Endothelial cell of hepatic sinusoid (primary cell): Measurements from ENCODE around the gene ASB2.

Source experiments
- in situ Hi-C: cut with HindIII; loops from 2 replicates; pipeline ENCODE4 v1.10.0; 2017; ENCODE audit warnings: low sequenced_read_pairs

Gene ASB2

DNA sequence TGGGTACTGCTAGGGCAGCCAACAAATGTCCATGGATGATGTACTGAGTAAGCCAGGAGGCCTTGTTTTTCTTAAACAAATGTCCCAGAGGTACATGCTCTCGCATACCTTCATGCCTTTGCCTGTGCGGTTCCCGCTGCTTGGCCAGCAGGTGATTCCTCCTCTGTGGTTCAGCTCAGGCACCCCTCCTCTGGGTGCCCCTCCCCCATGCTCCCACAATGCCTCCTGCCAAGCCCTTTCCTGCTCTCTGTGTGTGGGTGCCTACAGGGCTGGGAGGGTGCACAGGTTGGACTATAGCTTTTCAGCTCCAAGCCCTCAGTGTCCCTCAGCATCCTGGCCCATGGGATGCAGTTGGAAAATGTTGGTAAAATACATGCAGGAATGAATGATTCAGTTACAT is 23.5 kb downstream of the ASB2 start:
- in situ Hi-C loops: no loop called here

DNA sequence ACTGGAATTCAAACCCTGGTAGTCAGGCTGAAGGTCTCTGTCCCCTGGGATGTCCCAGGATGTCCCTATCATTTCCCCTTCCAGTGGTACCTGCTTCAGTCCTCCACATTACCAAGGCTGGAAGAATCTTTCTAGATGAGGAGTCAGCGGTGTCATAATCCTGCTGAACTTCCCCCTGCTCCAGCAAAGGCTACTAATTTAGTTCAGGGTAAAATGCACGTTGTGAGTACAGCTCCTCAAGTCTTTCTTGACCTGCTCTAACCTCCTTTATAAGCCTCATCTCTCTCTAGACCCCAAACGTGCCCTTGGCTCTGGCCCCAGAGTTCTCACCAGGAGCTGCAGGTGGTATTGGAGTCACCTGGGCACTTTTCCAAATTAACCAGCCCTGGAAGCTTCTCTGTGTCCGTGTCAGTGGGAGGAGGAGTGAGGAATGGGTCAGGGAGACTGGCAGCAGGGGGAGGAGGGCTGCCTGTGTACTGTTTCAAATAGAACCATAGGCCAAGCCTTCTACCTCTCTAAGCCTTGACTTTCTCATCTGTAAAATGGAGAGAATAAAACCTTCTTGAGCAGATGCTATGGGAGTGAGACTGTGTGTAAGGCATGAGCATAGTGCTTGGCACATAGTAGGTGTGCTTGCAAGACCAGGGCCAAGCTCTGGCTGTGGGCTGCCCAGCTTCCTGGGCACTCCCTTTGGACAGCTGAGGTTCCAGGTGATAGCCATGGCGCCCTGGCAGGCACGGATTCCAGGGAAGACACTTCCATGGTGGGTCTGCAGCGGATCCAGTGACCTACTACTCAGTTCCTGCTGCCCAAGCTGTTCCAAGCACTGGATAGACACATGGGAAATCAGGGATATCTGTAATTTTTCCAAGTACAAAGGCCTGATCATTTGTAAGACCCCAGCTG is 24.5 kb downstream of the ASB2 start:
- in situ Hi-C loops: no loop called here

DNA sequence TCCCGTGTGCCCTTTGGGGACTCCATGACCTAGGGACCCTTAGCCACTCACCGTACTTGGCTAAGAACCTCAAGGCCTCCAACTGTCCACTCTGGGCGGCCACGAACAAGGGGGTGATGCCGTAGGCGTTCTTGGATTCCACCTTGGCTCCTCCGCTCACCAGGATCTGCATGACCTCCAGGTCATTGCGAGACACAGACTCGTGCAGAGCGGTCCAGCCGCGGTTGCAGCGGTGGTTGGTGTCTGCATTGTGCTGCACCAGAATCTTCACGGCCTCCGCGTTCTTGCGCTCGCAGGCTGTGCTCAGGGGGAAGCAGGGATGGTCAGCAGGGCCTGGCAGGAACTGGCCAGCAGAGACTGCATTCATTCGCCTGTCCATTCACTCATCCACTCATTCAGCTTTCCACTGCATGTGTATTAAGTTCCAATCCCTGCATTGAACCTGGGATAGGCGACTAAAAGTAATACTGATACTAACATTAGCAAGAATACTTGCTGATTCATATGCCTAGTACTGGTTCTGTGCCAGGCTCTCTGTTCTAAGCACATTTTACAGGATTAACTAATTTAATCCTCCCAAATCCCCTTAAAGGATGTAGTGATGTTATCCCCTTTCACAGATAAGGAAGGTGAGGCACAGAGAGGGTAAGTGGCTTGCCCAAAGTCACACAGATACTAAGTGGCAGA is 25.3 kb downstream of the ASB2 start:
- in situ Hi-C loops: no loop called here

DNA sequence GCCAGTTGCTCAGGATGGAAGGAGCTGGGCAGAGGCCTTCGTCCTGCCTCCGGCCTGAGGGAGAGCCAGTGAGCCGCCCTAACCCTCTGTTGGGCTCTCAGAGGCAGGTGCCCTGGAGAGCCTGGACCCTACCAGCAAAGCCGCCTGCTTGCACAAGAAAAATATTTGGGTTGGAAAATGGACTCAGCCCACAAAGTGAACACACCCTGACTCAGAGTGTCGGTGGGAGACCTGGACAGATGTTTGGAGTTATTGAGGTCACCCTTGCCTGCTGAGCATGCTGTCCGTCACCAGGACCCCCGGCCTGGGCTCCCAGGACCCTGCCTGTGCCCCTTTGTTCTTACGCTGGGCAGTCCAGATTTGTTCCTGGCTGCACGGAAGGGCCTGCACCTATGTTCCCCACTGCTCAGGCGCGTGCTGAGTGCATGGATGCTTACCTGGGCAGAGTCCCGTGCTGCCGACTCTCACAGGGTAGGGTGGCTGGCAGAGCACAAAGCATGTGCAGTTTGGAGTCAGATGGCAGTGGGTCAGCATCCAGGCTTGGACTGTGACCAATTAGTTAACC is 26.8 kb downstream of the ASB2 start:
- in situ Hi-C loops: no loop called here

DNA sequence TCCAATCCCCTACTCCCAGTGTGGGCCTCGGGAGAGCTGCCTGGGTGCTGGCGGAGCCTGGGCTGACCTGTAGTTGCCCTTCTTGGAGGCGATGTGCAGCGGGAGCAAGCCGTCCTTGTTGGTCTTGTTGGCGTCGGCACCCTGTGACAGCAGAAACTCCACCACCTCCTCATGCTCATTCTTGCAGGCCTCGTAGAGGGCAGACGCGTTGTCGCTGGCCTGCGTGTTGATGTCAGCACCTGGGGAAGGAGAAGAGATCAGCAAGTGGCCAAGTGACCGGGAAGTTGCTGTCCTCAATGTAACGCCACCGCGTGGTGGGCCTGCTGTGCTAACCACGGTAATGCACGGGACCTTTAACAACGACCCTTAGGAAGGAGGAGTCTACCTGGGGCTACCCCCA is 29.1 kb downstream of the ASB2 start:
- in situ Hi-C loops: no loop called here

DNA sequence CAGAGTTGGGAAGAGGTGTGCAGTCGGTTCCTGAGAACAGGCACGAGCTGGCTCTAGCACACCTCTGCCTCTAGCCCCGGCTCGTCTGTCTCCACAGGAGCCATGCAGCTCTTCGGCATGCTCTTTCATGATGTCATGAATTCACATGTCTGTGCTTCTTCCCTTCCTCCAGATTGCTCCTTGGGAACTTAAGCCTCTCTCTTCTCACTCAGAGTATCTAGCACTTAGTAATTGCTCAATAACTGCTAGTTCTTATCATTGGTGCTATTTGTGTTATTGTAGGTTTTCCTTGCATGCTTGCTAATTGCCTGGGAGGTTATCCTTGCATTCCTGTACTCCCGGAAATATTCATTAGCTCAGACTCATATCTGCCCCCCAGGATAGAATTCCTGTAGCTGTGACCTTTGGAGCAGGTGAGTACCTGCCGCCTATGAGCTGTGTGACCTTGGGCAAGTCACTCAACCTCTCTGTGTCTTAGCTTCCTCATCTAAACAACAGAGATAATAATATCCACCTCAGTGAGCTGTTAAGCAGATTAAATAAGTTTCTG is 29.8 kb downstream of the ASB2 start:
- in situ Hi-C loops: no loop called here

DNA sequence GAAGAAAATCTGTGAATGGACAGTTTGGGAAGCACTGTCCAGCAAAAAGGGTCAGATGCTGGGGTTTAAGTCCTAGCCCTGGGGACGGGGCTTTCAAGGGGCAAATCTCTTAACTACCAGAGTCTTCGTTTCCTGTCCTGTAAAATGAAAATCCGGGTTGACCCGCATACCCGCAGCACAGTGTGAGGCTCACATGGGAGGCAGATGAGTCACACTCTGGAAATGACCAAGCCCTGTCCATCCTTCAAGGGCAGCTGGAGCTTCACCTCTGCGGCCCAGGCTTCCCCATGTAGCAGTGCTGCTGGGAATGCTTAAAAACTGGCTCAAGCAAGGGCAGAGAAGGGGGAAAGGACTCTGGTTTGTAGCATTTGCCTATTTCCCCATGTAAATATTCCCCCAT is 30.3 kb downstream of the ASB2 start:
- in situ Hi-C loops: no loop called here

DNA sequence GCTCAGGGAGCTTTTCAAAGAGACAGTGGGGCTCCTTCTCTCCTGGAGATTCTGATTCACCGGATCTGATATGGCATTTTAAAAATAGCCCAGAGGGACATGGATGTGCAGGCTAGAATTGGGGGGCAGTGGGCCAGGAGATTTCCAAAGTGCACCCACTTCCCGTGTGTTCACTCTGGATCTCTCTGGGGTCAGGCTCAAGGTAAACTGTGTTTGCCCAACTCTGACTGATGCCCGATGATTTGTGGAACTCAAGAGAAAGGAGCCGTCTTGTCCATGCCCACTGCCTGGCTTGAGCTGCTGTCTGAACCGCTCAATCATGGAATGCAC is 31.3 kb downstream of the ASB2 start:
- in situ Hi-C loops: no loop called here

DNA sequence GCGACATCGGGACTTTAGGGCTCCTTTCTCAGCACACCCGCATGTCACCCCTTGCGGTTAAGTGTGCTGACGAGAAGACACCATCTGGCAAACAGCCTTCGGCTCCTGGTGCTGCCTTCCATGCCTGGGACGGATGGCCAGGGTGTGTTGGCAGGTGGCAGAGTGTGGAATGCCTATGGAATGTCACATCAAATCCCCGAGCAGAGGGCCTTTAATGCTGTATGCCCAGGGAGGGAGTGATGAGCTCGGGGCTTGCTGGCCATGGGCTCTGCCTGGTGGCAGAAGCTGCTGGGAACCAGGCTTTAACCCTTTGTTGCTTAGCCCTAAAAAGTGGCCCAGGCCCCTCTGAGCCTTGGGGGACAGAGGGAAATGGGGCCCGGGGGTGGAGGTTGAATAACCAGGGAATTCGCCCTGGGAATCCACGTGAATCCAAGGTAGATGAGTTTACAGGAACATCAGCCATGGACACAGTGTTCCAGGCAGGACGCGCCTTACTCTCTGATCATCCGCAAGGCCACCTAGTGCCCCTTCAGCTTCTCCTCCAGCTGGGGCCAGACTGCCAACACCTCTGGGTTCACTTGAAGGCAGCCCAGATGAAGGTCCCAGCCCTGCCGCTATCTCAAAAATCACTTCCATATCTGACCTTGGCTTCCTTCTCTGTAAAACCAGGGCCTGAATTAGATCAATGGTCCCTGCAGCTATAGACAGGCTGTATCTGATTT is 31.9 kb downstream of the ASB2 start:
- in situ Hi-C loops: no loop called here

DNA sequence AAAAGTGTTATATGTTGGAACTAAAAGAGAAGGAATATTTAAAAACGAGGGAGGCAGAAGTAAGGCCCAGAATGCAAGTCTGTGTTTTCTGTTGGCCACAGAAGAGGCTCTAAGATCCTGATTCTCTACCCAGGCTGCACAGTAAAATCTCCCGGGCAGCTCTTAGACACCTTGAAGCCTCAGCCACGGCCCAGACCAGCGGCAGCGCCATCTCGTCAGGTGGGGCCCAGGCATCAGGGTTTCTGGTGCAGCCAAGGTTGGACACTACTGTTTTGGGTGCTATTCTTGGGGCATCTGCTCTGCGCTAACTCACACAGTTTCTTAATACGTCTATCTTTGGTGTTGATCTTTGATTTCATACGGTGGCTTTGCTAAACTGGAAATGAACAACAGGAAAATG is 32.4 kb downstream of the ASB2 start:
- in situ Hi-C loops: no loop called here

DNA sequence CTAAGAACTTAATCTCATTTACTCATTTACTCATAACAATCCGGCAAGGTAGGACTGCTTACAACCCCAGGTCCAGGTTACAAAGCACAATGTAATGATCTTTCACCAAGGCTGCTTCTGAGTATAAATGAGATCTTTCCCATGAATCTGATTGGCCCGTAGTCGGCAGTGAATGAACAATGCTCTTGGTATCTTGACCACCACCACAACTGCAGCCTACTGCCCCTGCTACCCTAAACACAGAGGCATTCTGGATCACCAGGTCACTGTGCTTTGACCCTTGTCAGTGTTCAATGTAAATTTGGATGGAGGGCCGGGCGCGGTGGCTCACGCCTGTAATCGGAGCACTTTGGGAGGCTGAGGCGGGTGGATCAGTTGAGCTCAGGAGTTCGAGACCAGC is 33.3 kb downstream of the ASB2 start:
- in situ Hi-C loops: no loop called here

DNA sequence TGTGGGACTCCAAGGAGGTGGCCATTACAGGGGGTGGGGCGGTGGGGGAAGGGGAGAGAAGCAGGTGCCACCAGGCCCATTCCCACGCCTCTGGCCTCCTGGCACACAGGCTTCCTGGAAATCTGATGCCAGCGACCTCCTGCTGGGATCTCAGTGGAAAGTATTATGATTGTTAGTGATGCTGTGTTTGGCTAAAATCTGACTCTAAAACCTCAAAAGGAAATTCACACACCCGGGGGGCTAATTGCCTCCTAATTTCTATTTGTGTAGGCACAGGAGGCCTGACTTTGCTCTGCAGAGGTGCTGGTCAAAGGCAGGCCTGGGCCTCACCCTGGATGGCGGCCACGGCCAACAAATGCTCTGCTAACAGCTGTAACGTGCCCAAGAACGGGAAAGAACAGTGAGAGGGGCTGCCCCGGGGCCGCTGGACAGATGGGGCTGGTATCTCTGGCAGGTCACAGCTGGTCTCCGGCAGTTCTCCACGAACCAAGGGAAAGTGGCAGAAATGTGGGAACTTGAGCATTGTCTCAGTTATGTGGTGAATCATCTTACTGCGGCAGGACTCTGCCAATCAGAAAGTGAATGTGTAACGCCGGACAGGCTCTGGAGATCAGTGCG is 35.0 kb downstream of the ASB2 start:
- in situ Hi-C loops: no loop called here

DNA sequence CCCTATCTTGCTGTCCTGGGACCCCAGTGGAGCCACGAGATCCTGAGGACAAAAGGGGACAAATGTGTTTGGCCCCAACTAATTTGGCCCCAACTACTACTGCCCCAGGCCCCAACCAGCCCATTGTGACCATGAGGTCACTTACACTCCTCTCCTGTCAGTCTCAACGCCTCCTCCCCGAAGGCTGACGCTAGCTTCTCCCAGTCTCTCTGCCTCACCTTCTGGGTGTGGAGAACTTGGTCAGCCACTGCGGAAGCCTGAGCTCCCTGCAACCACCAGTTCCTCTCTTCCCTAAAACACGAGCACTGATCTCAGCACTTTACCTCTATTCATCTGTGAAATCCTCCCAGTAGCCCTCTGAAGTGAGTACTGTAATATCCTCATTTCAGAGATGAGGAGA is 35.9 kb downstream of the ASB2 start:
- in situ Hi-C loops: no loop called here

DNA sequence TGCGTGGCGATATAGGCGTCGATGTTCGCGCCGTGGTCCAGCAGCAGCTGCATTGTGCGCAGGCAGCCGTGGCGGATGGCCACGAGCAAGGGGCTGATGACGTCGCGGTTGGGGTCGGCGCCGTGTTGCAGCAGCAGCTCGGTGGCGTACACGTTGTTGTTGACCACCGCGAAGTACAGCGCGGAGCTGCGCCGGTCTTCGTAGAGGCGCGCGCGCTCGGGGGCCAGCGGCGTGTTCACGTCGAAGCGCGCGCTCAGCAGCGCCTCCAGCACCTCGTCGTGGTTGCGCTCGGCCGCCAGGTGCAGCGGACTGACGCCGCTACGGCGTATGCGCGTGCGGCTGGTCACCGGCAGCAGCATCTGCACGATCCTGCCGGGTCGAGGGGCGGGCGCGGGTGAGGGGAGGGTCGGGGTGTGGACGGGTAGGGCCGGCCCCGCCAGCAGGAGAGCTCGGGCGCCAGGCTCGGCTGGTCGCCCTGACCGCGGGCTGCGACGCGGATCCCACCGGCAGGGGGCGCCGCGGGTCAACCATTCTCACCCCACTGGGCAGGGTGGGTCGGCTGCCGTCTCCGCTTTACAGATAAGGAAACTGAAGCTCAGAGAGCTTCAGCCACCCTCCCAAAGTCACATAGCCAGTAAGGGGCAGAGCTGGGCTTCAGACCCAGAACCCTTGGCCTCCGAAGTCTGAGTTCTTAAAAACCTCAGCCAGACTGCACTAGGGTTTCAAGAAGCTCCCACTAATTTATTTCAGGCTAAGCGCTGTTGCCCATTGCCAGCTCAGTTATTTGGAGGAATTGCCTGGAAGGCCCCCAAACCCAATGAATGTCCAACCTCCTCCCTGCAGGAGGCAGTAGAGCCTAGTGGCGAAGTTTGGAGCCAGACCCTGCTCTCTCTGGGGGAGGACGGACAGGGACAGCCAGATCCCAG is 36.8 kb downstream of the ASB2 start:
- in situ Hi-C loops: no loop called here

DNA sequence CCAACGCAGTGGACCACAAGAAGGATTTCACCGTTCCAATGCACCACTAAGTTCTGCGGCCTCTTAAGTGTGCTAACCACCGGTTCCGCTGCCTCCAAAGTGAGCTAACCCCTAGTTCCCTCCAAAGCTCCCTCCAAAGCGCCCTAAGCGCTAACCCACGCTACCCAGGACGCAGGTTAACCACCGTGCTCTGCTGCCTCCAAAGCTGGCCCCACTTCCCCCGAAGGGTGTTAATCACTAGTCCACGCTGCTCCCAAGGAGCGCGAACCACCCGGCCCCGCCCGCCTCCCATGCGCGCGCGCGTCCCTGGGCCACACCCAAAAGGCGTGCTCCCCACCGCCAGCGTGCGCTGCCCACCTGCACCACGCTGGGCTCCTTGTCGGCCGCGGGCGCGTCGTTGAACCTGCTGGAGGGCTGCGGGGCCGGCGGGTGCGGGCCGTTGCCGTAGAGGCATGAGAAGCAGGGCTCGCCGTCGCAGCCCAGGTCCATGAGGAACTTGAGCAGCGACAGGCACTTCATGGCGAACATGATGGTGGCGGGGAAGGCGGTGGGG is 37.5 kb downstream of the ASB2 start:
- in situ Hi-C loops: no loop called here

DNA sequence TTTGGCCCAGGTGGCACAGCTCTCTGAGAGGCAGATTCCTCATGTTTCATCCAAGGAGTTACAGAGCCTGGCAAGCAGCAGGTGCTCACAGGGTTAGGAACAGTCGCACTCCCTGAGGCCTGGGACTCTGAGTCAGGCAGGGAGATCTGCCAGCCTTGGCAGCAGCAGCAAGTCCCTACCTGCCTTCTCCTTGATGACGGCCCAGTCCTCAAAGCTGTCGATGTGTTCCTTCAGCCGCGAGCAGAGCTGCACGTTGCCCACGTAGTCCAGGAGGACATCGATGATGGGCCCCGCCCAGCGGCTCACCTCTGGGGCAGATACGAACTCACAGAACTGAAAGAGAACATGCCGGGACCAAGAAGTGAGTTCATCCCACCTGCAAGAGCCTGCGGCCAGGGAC is 38.9 kb downstream of the ASB2 start:
- in situ Hi-C loops: no loop called here

DNA sequence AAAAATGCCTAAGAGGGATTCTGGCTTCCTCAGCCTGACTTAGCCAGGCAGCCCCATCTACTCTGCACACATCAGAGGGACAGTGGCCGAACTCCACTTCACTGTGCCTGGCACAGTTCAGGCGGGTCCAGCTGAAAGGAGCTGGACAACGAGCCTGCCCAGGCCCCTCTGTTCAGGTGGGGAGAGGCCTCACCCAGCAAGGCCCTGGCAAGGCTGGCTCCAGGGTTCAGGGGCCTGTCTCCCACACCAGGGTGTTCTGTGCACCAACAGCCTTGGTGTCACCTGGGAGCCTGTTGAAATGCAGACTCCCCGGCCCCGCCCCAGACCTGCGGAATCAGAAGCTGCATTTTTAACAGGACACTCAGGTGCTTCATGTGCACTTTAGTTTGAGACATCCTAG is 39.4 kb downstream of the ASB2 start:
- in situ Hi-C loops: no loop called here

DNA sequence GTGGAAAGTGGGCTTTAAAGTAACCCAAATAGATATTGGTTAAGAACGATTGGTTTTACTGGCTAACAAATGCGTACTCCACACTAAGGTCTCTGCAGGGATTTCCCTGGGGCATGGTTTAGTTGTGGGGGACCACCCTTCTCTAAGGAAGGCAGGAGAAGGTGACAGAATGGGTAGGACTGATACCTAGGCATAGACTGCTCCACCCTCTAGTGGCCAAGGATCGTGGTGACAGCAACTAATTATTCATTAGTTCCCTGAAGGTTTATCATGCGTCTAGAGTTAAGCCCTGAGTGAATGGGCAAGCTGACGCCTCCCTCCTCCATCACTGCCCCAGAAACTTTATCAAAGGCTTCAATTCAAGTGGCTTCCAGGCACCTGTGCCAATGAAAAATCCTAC is 40.1 kb downstream of the ASB2 start:
- in situ Hi-C loops: no loop called here

DNA sequence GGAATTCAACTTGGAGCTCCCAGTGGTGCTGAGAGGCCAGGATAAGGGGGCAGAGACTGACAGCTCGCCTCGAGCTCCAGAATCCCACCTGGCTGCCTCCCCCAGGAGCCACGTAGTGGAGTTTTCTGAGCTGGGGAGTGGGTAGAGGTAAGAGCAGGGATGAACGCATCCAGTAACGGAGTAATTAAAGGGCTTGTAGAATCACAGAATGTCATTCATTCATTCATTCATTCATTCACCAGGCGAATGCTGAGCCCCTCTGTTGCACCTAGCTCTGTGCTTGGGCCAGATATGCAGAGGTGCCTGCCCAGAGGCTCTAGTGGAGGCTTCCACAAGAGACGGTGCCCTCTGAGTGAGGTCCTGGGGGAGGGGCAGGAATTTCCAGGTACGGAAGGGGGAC is 41.2 kb downstream of the ASB2 start:
- in situ Hi-C loops: no loop called here

DNA sequence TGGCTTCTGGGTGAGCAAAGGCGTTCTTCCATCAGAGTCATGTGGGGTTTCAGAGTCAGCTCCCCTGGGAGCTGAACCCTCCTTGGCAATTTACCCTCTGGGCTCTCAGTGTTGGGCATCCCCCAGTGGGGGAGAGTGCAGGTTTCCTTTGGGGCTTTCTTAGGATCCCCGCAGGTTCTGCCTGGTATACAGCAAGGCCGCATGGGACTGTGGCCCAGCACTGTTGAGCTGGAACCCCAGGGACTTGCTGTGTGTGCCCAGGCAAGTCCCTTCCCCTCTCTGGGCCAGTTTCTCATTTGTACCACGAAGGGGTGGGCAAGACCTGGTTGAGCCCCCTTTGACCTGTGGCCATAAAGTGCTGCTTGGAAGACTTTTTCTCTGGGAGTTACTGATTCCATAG is 43.7 kb downstream of the ASB2 start:
- in situ Hi-C loops: no loop called here
